HG03280 (cell line): ENCODE results near the gene ARHGAP29.

Experiments
- ATAC-seq: cut with Tn5 transposase; IDR thresholded peaks from one replicate; pipeline ENCODE4 v1.9.1; 2021; ENCODE audit warnings: mild to moderate bottlenecking, moderate library complexity; ENCODE audit not compliant: unreplicated experiment

Gene ARHGAP29

GRCh38 chr1:94126651-94127050 is 110.7 kb downstream of the ARHGAP29 start:
- no peak for ATAC-seq

DNA sequence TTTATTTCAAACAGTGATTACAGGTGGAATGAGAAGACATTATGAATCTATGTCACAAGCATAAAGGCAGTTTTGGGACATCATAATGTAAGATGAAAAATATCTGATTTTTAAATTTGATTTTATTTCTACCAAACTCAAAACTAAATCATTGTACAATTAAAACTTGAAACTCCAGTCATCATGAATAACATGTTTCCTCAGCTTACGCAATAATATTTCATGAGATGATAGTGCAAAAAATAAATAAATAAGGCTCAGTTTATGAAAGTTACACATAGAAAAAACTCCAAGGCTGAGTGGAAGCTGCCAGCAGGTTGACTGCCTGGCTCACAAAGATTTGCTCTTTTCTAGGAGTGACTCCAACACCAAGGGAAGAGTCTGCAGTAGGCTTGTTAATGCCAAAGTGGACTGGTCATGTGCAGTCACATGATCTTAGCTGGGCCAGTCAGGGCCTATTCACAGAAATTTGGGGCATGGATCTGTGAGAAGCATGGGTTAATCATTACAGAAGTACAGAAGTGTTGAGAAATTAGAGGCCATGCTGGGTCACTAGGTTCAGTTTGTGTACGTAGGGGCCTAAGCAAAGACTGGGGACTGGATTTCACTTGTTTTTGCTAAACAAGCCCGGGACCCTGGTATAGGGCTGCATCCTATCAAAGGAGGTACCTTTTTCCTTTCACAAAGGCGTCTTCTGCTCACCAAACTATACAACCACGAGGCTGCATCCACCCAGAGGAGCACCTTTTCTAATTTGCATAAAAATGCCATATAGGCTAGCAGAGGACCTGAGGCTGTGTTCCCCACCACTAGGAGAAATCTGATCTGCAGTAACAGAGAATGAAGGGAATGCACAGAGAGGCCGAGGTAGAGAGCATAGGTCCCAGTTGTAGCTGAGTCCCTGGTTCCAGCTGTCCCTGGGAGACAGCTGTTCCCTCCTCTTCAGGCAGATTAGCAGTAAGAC is 111.6 kb downstream of the ARHGAP29 start:
- ATAC-seq: no peak

- no peak for ATAC-seq
Measured at GRCh38 chr1:94124538-94124937, 112.8 kb downstream of the ARHGAP29 start.

DNA sequence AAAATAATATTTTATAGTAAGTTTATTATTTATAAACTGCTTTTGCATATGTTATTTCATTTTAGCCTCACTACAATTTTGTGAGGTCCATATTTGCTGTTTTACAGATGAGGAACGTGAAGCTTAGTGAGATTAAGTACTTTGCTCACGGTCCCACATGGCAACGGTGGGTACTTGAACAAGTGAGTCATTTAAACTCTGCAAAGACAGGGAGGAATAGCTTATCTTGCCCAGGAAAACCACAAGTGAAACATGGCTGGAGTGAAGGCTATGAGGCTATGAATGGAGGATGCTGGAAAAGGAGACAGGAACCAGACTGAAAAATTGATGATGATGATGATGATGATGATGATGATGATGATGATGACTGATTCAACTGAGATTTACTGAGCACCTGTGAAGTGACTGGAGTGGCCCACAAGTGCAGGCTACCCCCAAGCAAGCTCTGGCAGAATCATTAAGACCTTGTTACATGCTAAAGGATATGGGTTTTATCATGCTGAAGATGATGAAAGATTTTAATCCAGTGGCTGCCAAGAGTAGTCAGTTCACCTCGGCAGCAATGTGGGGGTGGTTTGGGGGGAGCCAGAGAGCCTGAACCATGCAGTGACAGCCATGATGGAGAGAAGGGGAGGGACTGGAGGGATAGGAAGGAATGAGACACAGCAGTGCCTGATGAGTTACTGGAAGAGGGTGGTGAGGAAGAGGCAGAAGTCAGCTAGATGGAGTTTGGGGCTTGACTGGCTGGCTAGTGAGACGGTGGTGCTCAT is 115.0 kb downstream of the ARHGAP29 start:
- ATAC-seq: no peak
